GM12874 (cell line): ENCODE data around the gene TSPAN33.

Experiments
- TF ChIP-seq, protein P1 (sequence below): IDR thresholded peaks from 2 replicates; pipeline ENCODE4 v1.5.1; 2011; ENCODE audit warnings: low read depth, mild to moderate bottlenecking, control low read depth, low read length, moderate library complexity; ENCODE audit not compliant: insufficient read depth

The TSPAN33 gene

DNA sequence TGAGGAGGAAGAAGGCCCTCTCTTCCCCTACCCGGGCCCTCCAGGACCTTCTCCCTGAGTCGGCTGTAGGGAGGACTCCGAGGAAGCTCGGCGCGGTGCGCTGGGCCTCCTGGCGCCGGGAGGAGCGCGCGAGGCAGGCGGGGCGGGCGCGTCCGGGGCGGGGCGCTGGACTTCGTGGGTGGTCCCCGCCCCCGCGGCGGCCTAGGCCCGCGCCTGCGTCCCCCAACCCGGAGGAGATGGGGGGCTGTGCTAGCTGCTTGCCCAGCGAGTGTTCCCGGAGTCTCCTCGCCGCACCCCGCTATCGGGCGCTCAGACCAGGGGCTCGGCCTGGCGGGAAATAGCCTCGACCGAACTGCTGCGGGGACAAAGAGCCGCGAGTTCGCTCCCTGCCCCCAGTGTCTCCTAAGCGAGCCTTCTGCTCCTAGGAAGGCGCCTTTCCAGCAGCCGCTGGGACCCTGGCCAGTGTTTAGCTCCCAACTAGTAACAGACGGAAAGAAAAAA is 24.7 kb downstream of the TSPAN33 start:
- TF ChIP-seq, protein P1, sequence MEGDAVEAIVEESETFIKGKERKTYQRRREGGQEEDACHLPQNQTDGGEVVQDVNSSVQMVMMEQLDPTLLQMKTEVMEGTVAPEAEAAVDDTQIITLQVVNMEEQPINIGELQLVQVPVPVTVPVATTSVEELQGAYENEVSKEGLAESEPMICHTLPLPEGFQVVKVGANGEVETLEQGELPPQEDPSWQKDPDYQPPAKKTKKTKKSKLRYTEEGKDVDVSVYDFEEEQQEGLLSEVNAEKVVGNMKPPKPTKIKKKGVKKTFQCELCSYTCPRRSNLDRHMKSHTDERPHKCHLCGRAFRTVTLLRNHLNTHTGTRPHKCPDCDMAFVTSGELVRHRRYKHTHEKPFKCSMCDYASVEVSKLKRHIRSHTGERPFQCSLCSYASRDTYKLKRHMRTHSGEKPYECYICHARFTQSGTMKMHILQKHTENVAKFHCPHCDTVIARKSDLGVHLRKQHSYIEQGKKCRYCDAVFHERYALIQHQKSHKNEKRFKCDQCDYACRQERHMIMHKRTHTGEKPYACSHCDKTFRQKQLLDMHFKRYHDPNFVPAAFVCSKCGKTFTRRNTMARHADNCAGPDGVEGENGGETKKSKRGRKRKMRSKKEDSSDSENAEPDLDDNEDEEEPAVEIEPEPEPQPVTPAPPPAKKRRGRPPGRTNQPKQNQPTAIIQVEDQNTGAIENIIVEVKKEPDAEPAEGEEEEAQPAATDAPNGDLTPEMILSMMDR: no peak

DNA sequence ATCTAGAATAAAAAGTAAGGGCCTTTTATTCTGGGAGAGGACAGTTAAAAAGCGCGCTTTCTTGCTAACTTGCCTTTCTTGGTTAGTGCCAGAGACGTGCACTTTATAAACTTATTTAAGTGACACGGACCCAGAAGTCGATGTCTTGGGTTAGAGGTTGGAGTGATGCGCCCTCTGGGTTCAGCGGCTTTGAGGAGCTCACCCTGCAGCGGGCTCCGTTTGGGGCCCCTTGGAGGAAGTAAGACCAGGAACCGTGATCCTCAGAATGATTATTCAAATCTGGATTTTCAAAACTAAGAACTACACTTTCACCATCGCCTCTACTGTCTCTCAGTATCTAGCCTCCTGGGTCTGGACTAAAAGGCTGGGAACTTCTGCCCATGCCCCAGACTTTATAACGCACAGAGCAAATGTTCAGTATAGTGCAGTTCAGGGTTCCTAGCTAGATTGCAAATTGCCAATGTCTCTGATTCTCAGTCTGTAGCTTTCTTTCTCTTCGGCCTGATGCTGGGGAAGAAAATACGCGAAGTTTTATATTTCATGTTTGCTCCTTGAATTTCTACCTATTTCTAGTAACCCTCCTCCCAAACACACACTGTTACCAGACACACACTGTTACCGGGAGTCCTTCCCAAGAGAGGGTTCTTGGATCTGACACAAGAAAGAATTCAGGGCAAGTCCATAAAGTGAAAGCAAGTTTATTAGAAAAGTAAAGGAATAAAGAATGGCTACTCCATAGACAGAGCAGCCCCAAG is 25.4 kb downstream of the TSPAN33 start:
- TF ChIP-seq, protein P1: no peak

DNA sequence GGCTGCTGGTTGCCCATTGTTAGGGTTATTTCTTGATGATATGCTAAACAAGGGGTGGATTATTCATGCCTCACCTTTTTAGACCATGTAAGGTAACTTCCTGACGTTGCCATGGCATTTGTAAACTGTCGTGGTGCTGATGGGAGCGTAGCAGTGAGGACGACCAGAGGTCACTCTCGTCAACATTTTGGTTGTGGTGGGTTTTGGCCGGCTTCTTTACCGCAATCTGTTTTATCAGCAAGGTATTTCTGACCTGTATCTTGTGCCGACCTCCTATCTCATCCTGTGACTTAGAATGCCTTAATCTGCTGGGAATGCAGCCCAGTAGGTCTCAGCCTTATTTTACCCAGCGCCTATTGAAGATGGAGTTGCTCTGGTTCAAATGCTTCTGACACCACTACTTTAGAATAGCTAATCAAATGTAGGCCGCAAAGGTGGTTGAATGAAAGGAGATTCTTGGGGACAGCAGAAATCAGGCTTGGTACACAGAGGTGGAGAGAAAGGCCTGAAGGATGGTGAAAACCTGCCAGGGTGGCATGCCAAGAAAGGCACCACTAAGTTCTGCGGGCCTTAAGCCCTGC is 26.0 kb downstream of the TSPAN33 start:
- TF ChIP-seq, protein P1: no peak

DNA sequence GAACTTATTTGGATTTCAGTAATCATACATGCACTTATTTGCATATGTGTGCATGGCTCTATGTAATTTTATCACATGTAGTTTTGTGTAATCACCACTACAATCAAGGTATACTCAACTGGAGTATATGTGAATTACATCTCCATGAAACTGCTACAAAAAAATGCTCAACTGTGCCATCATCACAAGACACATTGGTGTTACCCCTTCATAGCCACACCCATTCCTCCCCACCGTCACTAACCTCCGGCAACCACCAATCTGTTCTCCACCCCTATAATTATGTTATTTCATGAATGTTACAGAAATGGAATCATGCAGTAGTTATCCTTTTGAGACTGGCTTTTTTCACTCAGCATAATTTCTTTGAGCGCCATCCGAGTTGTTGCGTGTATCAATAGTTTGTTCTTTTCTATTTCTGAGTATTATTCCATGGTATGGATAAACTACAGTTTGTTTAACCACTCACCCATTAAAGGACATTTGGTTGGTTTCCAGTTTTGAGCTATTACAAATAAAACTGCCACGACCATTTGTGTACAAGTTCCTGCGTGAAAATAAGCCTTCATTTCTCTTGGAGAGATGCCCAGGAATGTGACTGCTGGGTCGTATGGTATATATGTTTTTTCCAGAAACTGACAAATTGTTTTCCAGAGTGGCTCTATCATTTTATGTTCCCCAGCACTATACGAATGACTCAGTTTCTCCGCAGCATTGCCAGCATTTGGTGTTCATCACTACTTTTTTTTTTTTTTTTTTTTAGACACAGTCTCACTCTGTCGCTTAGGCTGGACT is 32.6 kb downstream of the TSPAN33 start:
- TF ChIP-seq, protein P1: no peak

DNA sequence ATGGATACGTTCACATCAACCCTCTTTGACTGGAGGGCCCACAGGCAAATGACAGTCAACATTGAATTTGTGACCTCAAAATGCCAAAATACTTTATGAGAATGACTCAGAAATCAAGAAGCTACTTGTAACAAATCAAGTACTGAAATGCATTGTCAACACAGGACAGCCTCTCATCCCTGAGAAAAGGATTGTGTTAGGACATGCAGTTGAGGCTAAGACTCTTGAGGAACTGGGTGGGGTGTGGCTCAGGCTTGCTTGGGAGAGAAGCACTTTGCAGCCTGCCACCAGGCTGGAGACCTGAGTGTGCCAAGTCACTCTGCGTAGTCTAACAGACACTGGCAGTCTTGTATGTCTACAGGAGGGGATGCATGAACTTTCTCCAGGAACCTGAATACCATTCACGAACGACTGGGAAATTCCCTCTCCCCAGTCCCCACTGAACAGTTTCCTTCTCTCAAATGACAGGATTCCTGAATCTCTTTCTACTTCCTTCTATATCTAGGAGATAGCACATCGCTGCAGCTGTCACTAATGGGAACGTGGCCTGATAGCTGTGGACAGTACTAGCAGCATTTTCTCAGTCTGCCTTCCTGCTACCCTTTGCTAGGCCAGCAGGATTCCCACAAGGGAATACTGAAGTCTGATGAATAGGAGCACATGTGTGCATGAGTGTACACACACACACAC is 40.6 kb downstream of the TSPAN33 start:
- TF ChIP-seq, protein P1: no peak

DNA sequence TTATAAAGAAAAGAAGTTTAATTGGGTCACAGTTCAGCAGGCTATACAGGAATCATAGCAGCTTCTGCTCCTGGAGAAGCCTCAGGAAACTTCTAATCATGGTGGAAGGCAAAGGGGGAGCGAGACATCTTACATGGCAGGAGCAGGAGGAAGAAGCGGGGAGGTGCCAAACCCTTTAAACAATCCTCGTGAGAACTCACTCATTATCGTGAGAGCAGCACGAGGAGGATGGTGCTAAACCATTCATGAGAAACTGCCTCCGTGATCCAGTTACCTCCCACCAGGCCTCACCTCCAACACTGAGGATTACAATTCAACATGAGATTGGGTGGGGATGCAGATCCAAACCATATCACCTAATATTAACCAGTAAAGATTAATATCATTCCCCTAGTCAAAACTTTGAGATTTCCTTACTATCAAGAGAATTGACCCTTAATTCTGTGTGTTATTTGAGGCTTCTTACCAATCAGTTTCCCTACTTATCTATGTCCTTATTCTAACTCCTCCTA is 42.3 kb downstream of the TSPAN33 start:
- TF ChIP-seq, protein P1: no peak
